OCI-LY1 (cell line): ENCODE results near the gene SLC2A9.

ENCODE experiments used
- H2AFZ ChIP-seq: fragments of 200-600 bp; sonication (generic), shearing (Covaris generic); 2 replicates; pipeline ENCODE4 v1.6.0; 2014; ENCODE audit warnings: antibody characterized with exemption, mild to moderate bottlenecking, low read length
- H3F3A ChIP-seq: fragments of 200-600 bp; sonication (generic), shearing (Covaris generic); 2 replicates; pipeline ENCODE4 v1.6.0; 2014; ENCODE audit warnings: mild to moderate bottlenecking, antibody characterized with exemption, low read length, moderate library complexity; ENCODE audit not compliant: insufficient read depth
- H3K27ac ChIP-seq: fragments of 200-600 bp; sonication (generic); 2 replicates; pipeline ENCODE4 v1.5.1; 2014; ENCODE audit warnings: low read length, mixed run types, mild to moderate bottlenecking, low read depth; ENCODE audit not compliant: poor library complexity, severe bottlenecking
- H3K27me3 ChIP-seq: fragments of 200-600 bp; sonication (generic); 2 replicates; pipeline ENCODE4 v1.6.0; 2014; ENCODE audit warnings: antibody characterized with exemption, mild to moderate bottlenecking, low read length, moderate library complexity; ENCODE audit not compliant: insufficient read depth
- H3K36me3 ChIP-seq: fragments of 200-600 bp; sonication (generic); 2 replicates; pipeline ENCODE4 v1.6.1; 2014; ENCODE audit warnings: mild to moderate bottlenecking, antibody characterized with exemption, low read length, moderate library complexity, mixed read lengths; ENCODE audit not compliant: insufficient read depth
- H3K4me1 ChIP-seq: fragments of 200-600 bp; sonication (generic); 2 replicates; pipeline ENCODE4 v1.5.1; 2014; ENCODE audit warnings: mild to moderate bottlenecking, low read length, moderate library complexity; ENCODE audit not compliant: insufficient read depth, severe bottlenecking
- H3K4me2 ChIP-seq: fragments of 200-600 bp; sonication (generic), shearing (Covaris generic); 2 replicates; pipeline ENCODE4 v1.6.1; 2014; ENCODE audit warnings: low read length
- H3K4me3 ChIP-seq: fragments of 200-600 bp; sonication (generic); 2 replicates; pipeline ENCODE4 v1.5.1; 2014; ENCODE audit warnings: low read length, low read depth, mild to moderate bottlenecking, mixed read lengths; ENCODE audit not compliant: poor library complexity, severe bottlenecking
- H3K79me2 ChIP-seq: fragments of 200-600 bp; shearing (Covaris generic); 2 replicates; pipeline ENCODE4 v1.6.1; 2016; ENCODE audit warnings: mixed run types, low read length, mixed read lengths; ENCODE audit not compliant: insufficient read depth
- H3K9ac ChIP-seq: fragments of 200-600 bp; sonication (generic), shearing (Covaris generic); 2 replicates; pipeline ENCODE4 v1.6.1; 2014; ENCODE audit warnings: mild to moderate bottlenecking, low read length, mixed read lengths
- H3K9me2 ChIP-seq: fragments of 200-600 bp; sonication (generic), shearing (Covaris generic); 2 replicates; pipeline ENCODE4 v1.6.1; 2014; ENCODE audit warnings: low read depth, mild to moderate bottlenecking, low read length, mixed read lengths
- H3K9me3 ChIP-seq: fragments of 200-600 bp; shearing (Covaris generic); 2 replicates; pipeline ENCODE4 v1.6.1; 2014; ENCODE audit warnings: low read length, mixed read lengths
- H4K20me1 ChIP-seq: fragments of 200-600 bp; sonication (generic), shearing (Covaris generic); 2 replicates; pipeline ENCODE4 v1.6.0; 2016; ENCODE audit warnings: mild to moderate bottlenecking, low read length; ENCODE audit not compliant: insufficient read depth
- EZH2 ChIP-seq: fragments of 200-600 bp; sonication (generic), shearing (Covaris generic); IDR thresholded peaks from 2 replicates; pipeline ENCODE4 v1.8.0; 2017; ENCODE audit warnings: borderline replicate concordance, mixed run types, mild to moderate bottlenecking, antibody characterized with exemption, low read length, moderate library complexity, mixed read lengths
- TF ChIP-seq, protein P1 (sequence below): fragments of 200-600 bp; sonication (generic), shearing (Covaris generic); IDR thresholded peaks from 2 replicates; pipeline ENCODE4 v1.5.1; 2017; ENCODE audit warnings: mild to moderate bottlenecking, antibody characterized with exemption, low read length, moderate library complexity, mixed read lengths

Gene SLC2A9

GRCh38 chr4:10020871-10021652 is at the start of gene SLC2A9:
TSS of gene SLC2A9 (minus strand) at chr4:10021497. CDS start at chr4:10021429, 68 bp downstream.
- Histone ChIP-seq H3K4me2 (no peak within 1 kb of the TSS), H3K9ac (no peak within 1 kb of the TSS), H3K9me2 (no peaks in the 10 kb centered on the region), H3K4me1 (peaks cover 6% of the 10 kb centered on the region), H3K36me3 (no peaks in the 10 kb centered on the region), H3F3A (no peaks in the 10 kb centered on the region), H4K20me1 (no peaks in the 10 kb centered on the region), H3K27me3 (no peaks in the 10 kb centered on the region), H3K79me2 (no peaks in the 10 kb centered on the region), H3K9me3 (no peaks in the 10 kb centered on the region), H2AFZ (no peak within 1 kb of the TSS), H3K4me3 (no peak within 1 kb of the TSS), H3K27ac (no peak within 1 kb of the TSS)
- TF ChIP-seq, protein P1, sequence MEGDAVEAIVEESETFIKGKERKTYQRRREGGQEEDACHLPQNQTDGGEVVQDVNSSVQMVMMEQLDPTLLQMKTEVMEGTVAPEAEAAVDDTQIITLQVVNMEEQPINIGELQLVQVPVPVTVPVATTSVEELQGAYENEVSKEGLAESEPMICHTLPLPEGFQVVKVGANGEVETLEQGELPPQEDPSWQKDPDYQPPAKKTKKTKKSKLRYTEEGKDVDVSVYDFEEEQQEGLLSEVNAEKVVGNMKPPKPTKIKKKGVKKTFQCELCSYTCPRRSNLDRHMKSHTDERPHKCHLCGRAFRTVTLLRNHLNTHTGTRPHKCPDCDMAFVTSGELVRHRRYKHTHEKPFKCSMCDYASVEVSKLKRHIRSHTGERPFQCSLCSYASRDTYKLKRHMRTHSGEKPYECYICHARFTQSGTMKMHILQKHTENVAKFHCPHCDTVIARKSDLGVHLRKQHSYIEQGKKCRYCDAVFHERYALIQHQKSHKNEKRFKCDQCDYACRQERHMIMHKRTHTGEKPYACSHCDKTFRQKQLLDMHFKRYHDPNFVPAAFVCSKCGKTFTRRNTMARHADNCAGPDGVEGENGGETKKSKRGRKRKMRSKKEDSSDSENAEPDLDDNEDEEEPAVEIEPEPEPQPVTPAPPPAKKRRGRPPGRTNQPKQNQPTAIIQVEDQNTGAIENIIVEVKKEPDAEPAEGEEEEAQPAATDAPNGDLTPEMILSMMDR = no peak
- TF ChIP-seq EZH2 = no peak

- Histone ChIP-seq H3F3A (no peaks in the 10 kb centered on the region), H3K36me3 (peaks cover 13% of the 10 kb centered on the region), H3K9me2 (no peaks in the 10 kb centered on the region)
Measured at GRCh38 chr4:10069075-10069642, 47.9 kb upstream of the SLC2A9 start.

DNA sequence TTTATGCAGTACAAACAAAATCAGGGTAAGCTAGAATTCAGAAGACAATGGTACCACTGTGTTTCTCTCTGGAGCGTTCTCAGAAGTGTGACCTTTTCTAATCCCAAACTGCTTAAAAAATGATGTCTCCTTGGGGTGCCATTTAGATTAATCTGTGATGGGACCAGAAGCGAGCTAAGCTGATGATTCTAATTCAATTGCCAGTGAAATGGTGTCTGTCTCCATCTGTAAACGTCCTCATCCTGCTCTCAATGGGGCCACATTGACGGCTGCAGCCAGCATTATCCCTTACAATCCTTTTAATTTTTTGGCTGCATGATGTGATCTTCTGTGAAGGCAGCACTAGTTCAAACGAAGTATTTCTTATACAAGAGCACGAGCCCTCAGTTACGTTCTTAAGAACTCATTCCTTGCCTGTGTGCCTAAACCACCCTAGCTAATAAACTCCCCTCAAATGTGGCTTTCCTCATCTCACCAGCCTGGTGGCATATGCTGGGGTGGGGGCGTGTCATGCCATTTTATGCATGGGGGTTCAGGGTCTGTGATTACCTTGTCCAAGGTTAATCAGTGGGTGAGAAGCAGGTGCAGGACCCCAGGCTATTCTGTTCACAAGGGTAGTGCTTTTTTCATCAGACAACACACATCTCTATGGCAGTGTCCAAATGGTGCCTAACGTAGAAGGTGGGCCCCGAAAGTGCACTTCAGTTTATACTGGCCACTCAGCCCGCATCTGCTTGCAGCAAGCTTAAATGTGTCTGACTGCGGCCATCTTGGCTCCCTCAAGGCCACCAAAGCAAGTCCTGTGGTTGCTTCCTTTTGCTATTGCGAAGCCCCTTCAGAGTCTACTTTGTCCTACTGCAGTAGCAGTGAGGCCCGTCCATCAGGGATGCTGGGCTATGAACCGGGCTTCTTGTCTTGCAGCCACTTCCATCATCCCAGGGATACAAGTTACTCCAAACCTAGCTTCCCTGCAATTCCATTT is 45.7 kb upstream of the SLC2A9 start:
- no peak overlapping the region for H3K9ac ChIP-seq
- H3K4me2 ChIP-seq = no peak overlapping the region
- no peaks in the 10 kb centered on the region for H3K79me2 ChIP-seq
- no peaks in the 10 kb centered on the region for H3K9me3 ChIP-seq
- H3K27ac ChIP-seq = no peak overlapping the region
- H3K4me3 ChIP-seq = no peak overlapping the region
- H3K27me3 ChIP-seq = no peaks in the 10 kb centered on the region
- H3K4me1 ChIP-seq = no peaks in the 10 kb centered on the region
- H2AFZ ChIP-seq = no peak overlapping the region
- H3F3A ChIP-seq = no peaks in the 10 kb centered on the region
- no peak for TF ChIP-seq EZH2
- TF ChIP-seq, protein P1 = no peak
- H4K20me1 ChIP-seq = no peaks in the 10 kb centered on the region
- no peaks in the 10 kb centered on the region for H3K9me2 ChIP-seq
- no peaks in the 10 kb centered on the region for H3K36me3 ChIP-seq

More at GRCh38 chr4:10069075-10069642, 47.9 kb upstream of the SLC2A9 start:
- no peak overlapping the region for H3K4me3 ChIP-seq
- no peak overlapping the region for H3K9ac ChIP-seq
- H3K4me2 ChIP-seq = no peak overlapping the region
- no peaks in the 10 kb centered on the region for H3K79me2 ChIP-seq
- H3K27ac ChIP-seq = no peak overlapping the region
- H4K20me1 ChIP-seq = no peaks in the 10 kb centered on the region
- no peaks in the 10 kb centered on the region for H3K9me3 ChIP-seq
- no peaks in the 10 kb centered on the region for H3K4me1 ChIP-seq
- H2AFZ ChIP-seq = no peak overlapping the region
- H3K27me3 ChIP-seq = no peaks in the 10 kb centered on the region
- TF ChIP-seq, protein P1 = no peak
- TF ChIP-seq EZH2 = no peak
